Nephron (organoid): ENCODE results near the gene SORL1.
"Not testable (repeated sequence)": the region's sequence is repeated elsewhere in the genome, so short reads cannot be mapped to it uniquely, and the experiment has no call there.

Experiments
- H3K27ac Mint-ChIP-seq, 3 experiments: 2 replicates each; pipeline ENCODE4 v1.8.0; 2020; ENCODE audit warnings: mixed read lengths in 3 of 3, mild to moderate bottlenecking in 2 of 3, moderate library complexity in 1 of 3
- H3K27me3 Mint-ChIP-seq: 2 replicates; pipeline ENCODE4 v1.8.0; 2021; ENCODE audit warnings: low read depth, mild to moderate bottlenecking, moderate library complexity, mixed read lengths
- H3K36me3 Mint-ChIP-seq: 2 replicates; pipeline ENCODE4 v1.8.0; 2020; ENCODE audit warnings: low read depth, mixed read lengths
- H3K4me1 Mint-ChIP-seq: 2 replicates; pipeline ENCODE4 v1.8.0; 2020; ENCODE audit warnings: mixed read lengths
- H3K4me3 Mint-ChIP-seq, 3 experiments: 2 replicates each; pipeline ENCODE4 v1.8.0; 2020; ENCODE audit warnings: mild to moderate bottlenecking in 3 of 3, mixed read lengths in 3 of 3, moderate library complexity in 2 of 3
- H3K9me3 Mint-ChIP-seq: 2 replicates; pipeline ENCODE4 v1.8.0; 2020; ENCODE audit warnings: mixed read lengths
- CTCF ChIP-seq, 3 experiments: fragments of 200-600 bp; sonication (generic); IDR thresholded peaks; one replicate each; pipeline ENCODE4 v1.5.0; 2021; ENCODE audit warnings: antibody characterized with exemption in 3 of 3; ENCODE audit not compliant: unreplicated experiment in 3 of 3

SORL1 gene

GRCh38 chr11:121451986-121452608 is at the start of gene SORL1:
TSS of gene SORL1 (plus strand) at chr11:121452314. CDS start at chr11:121452332, 18 bp downstream.
- peaks cover 9% of the 10 kb centered on the region for H3K4me1 Mint-ChIP-seq
- H3K27me3 Mint-ChIP-seq: peaks cover 63% of the 10 kb centered on the region
- no peaks in the 10 kb centered on the region for H3K36me3 Mint-ChIP-seq
- peak; percentile 58 to 62 (median 61) for TF ChIP-seq CTCF (IDR thresholded peaks at IDR 0.05; ENCODE audit: unreplicated experiment in 3 of 3)
- H3K27ac Mint-ChIP-seq: peak within 1 kb of the TSS; percentile 70 to 78 (median 73)
- no peaks in the 10 kb centered on the region for H3K9me3 Mint-ChIP-seq
- H3K4me3 Mint-ChIP-seq: peak within 1 kb of the TSS; percentile 96 to 97 (median 97)

GRCh38 chr11:121405646-121406045 is 46.5 kb upstream of the SORL1 start:
- H3K27me3 Mint-ChIP-seq: no peaks in the 10 kb centered on the region
- peaks cover 13% of the 10 kb centered on the region for H3K9me3 Mint-ChIP-seq
- H3K4me1 Mint-ChIP-seq: no peaks in the 10 kb centered on the region
- TF ChIP-seq CTCF (IDR thresholded peaks at IDR 0.05; ENCODE audit: unreplicated experiment in 3 of 3): no peak
- H3K36me3 Mint-ChIP-seq: no peaks in the 10 kb centered on the region
- H3K4me3 Mint-ChIP-seq: no peak overlapping the region
- no peak overlapping the region for H3K27ac Mint-ChIP-seq

- H3K27me3 Mint-ChIP-seq: no peaks in the 10 kb centered on the region
- H3K4me3 Mint-ChIP-seq: no peak overlapping the region
- H3K27ac Mint-ChIP-seq: no peak overlapping the region
- H3K36me3 Mint-ChIP-seq: no peaks in the 10 kb centered on the region
- no peaks in the 10 kb centered on the region for H3K4me1 Mint-ChIP-seq
- peaks cover 12% of the 10 kb centered on the region for H3K9me3 Mint-ChIP-seq
- no peak for TF ChIP-seq CTCF (IDR thresholded peaks at IDR 0.05; ENCODE audit: unreplicated experiment in 3 of 3)
These were observed 45.8 kb upstream of the SORL1 start for GRCh38 chr11:121406291-121406690.

- Mint-ChIP-seq H3K9me3 (peaks cover 2% of the 10 kb centered on the region), H3K27me3 (peaks cover 7% of the 10 kb centered on the region), H3K27ac (no peak overlapping the region), H3K4me1 (no peaks in the 10 kb centered on the region), H3K36me3 (no peaks in the 10 kb centered on the region), H3K4me3 (no peak overlapping the region)
- no peak for TF ChIP-seq CTCF (IDR thresholded peaks at IDR 0.05; ENCODE audit: unreplicated experiment in 3 of 3)
These were observed 43.3 kb upstream of the SORL1 start for GRCh38 chr11:121408830-121409229.

GRCh38 chr11:121410041-121410440 is 42.1 kb upstream of the SORL1 start:
- not testable (repeated sequence) for H3K36me3 Mint-ChIP-seq, H3K4me3 Mint-ChIP-seq, H3K27me3 Mint-ChIP-seq, H3K27ac Mint-ChIP-seq, H3K9me3 Mint-ChIP-seq, H3K4me1 Mint-ChIP-seq

- H3K27ac Mint-ChIP-seq, H3K9me3 Mint-ChIP-seq, H3K36me3 Mint-ChIP-seq, H3K4me1 Mint-ChIP-seq, H3K27me3 Mint-ChIP-seq, H3K4me3 Mint-ChIP-seq: not testable (repeated sequence)
These were observed 40.8 kb upstream of the SORL1 start for GRCh38 chr11:121411330-121411729.

- H3K4me3 Mint-ChIP-seq: no peak overlapping the region
- H3K27me3 Mint-ChIP-seq: peaks cover 7% of the 10 kb centered on the region
- no peaks in the 10 kb centered on the region for H3K36me3 Mint-ChIP-seq
- no peak for TF ChIP-seq CTCF (IDR thresholded peaks at IDR 0.05; ENCODE audit: unreplicated experiment in 3 of 3)
- no peaks in the 10 kb centered on the region for H3K9me3 Mint-ChIP-seq
- no peak overlapping the region for H3K27ac Mint-ChIP-seq
- peaks cover 5% of the 10 kb centered on the region for H3K4me1 Mint-ChIP-seq
These were observed 40.0 kb upstream of the SORL1 start for GRCh38 chr11:121412000-121412587.
